Colon (tissue), 2 donors: ENCODE measurements around the gene HEY2.
"Not testable (repeated sequence)": the region's sequence is repeated elsewhere in the genome, so short reads cannot be mapped to it uniquely, and the experiment has no call there.

Experiments used
- FAIRE-seq: peaks from 2 replicates; lab custom pipeline; 2012; peaks lifted over from hg19 to GRCh38; lab: Jason Lieb, UNC
- donor health status: control.
- donor health status: control.

The HEY2 gene

GRCh38 chr6:125773387-125774341 lies 24.2 kb downstream of the HEY2 start:
- FAIRE-seq, result no peak

GRCh38 chr6:125776107-125776826 lies 26.8 kb downstream of the HEY2 start:
- not testable (repeated sequence) for FAIRE-seq

- peak; percentile 83 for FAIRE-seq
These were observed 30.6 kb downstream of the HEY2 start for GRCh38 chr6:125779924-125780539.

GRCh38 chr6:125780540-125781313 lies 31.3 kb downstream of the HEY2 start:
- no peak for FAIRE-seq

GRCh38 chr6:125781314-125781868 lies 32.0 kb downstream of the HEY2 start:
- no peak for FAIRE-seq

- FAIRE-seq, result no peak
These were observed 34.9 kb downstream of the HEY2 start for GRCh38 chr6:125784365-125784764.

- no peak for FAIRE-seq
These were observed 38.4 kb downstream of the HEY2 start for GRCh38 chr6:125787791-125788190.

GRCh38 chr6:125789167-125789566 lies 39.7 kb downstream of the HEY2 start:
- FAIRE-seq, result no peak

GRCh38 chr6:125789576-125790357 lies 40.3 kb downstream of the HEY2 start:
- FAIRE-seq, result no peak

- FAIRE-seq, result no peak
These were observed 41.1 kb downstream of the HEY2 start, which contains the start of gene NCOA7 for GRCh38 chr6:125790358-125791150. Gene NCOA7, plus strand, starts transcription at chr6:125790960. Its CDS starts 24,395 bp downstream, at chr6:125815355.

- no peak for FAIRE-seq
These were observed 41.9 kb downstream of the HEY2 start for GRCh38 chr6:125791151-125791819.

GRCh38 chr6:125791820-125792165 lies 42.4 kb downstream of the HEY2 start:
- no peak for FAIRE-seq

GRCh38 chr6:125792172-125792571 lies 42.7 kb downstream of the HEY2 start:
- peak; percentile 36 for FAIRE-seq

- FAIRE-seq, result no peak
These were observed 43.2 kb downstream of the HEY2 start for GRCh38 chr6:125792680-125793079.

- FAIRE-seq, result no peak
These were observed 43.8 kb downstream of the HEY2 start for GRCh38 chr6:125793280-125793679.

- no peak for FAIRE-seq
These were observed 44.4 kb downstream of the HEY2 start for GRCh38 chr6:125793863-125794262.

GRCh38 chr6:125794342-125795137 lies 45.1 kb downstream of the HEY2 start:
- FAIRE-seq, result no peak

GRCh38 chr6:125795301-125795700 lies 45.9 kb downstream of the HEY2 start:
- FAIRE-seq, result no peak
